ENCODE measurements around the gene EIF3B.

EIF3B gene

GRCh38 chr7:2350055-2350454 is 4.6 kb upstream of the EIF3B start:
- no peak for DNase-seq (ENCODE audit: insufficient read length, low spot score)
- FAIRE-seq = no peak
- no peak for TF ChIP-seq TAF1 (IDR thresholded peaks at IDR 0.05; ENCODE audit: low read depth, low read length)
- no peak for TF ChIP-seq POLR2AphosphoS5 (IDR thresholded peaks at IDR 0.05; ENCODE audit: low read depth, low read length)
- TF ChIP-seq SPI1 (IDR thresholded peaks at IDR 0.05; ENCODE audit: low read depth, low read length) = no peak
- TF ChIP-seq POU2F2 (IDR thresholded peaks at IDR 0.05; ENCODE audit: low read depth, low read length) = no peak
- TF ChIP-seq PAX5 (IDR thresholded peaks at IDR 0.05; ENCODE audit: insufficient read depth, low read length, severe bottlenecking) = no peak
- TF ChIP-seq POLR2A (IDR thresholded peaks at IDR 0.05; ENCODE audit: low read depth, low read length) = no peak

GRCh38 chr7:2350861-2351260 is 3.8 kb upstream of the EIF3B start:
- DNase-seq (ENCODE audit: insufficient read length, low spot score) = no peak
- TF ChIP-seq SPI1 (IDR thresholded peaks at IDR 0.05; ENCODE audit: low read depth, low read length) = no peak
- TF ChIP-seq POLR2A (IDR thresholded peaks at IDR 0.05; ENCODE audit: low read depth, low read length) = no peak
- TF ChIP-seq PAX5 (IDR thresholded peaks at IDR 0.05; ENCODE audit: insufficient read depth, low read length, severe bottlenecking) = no peak
- TF ChIP-seq POLR2AphosphoS5 (IDR thresholded peaks at IDR 0.05; ENCODE audit: low read depth, low read length) = no peak
- no peak for TF ChIP-seq POU2F2 (IDR thresholded peaks at IDR 0.05; ENCODE audit: low read depth, low read length)
- TF ChIP-seq TAF1 (IDR thresholded peaks at IDR 0.05; ENCODE audit: low read depth, low read length) = no peak
- no peak for FAIRE-seq

GRCh38 chr7:2353113-2353935 is 1.3 kb upstream of the EIF3B start:
- TF ChIP-seq POLR2A (IDR thresholded peaks at IDR 0.05; ENCODE audit: low read depth, low read length) = no peak
- no peak for TF ChIP-seq SPI1 (IDR thresholded peaks at IDR 0.05; ENCODE audit: low read depth, low read length)
- TF ChIP-seq POU2F2 (IDR thresholded peaks at IDR 0.05; ENCODE audit: low read depth, low read length) = no peak
- no peak for TF ChIP-seq POLR2AphosphoS5 (IDR thresholded peaks at IDR 0.05; ENCODE audit: low read depth, low read length)
- no peak for TF ChIP-seq PAX5 (IDR thresholded peaks at IDR 0.05; ENCODE audit: insufficient read depth, low read length, severe bottlenecking)
- TF ChIP-seq TAF1 (IDR thresholded peaks at IDR 0.05; ENCODE audit: low read depth, low read length) = no peak
- FAIRE-seq (no peak), DNase-seq (ENCODE audit: insufficient read length, low spot score) (no peak)

- TF ChIP-seq PAX5 (IDR thresholded peaks at IDR 0.05; ENCODE audit: insufficient read depth, low read length, severe bottlenecking) (no peak), POLR2AphosphoS5 (IDR thresholded peaks at IDR 0.05; ENCODE audit: low read depth, low read length) (peak; percentile 87), POU2F2 (IDR thresholded peaks at IDR 0.05; ENCODE audit: low read depth, low read length) (peak; percentile 59; the same call in 1 of the 2 replicates), TAF1 (IDR thresholded peaks at IDR 0.05; ENCODE audit: low read depth, low read length) (peak; percentile 49; the same call in 1 of the 2 replicates), POLR2A (IDR thresholded peaks at IDR 0.05; ENCODE audit: low read depth, low read length) (peak; percentile 86)
- DNase-seq (ENCODE audit: insufficient read length, low spot score) (peak; percentile 88), FAIRE-seq (peak; percentile 75)
These were observed 766 bp upstream of the EIF3B start for GRCh38 chr7:2353936-2354185.

- FAIRE-seq (no peak), DNase-seq (ENCODE audit: insufficient read length, low spot score) (no peak)
- TF ChIP-seq POLR2A (IDR thresholded peaks at IDR 0.05; ENCODE audit: low read depth, low read length) (no peak), PAX5 (IDR thresholded peaks at IDR 0.05; ENCODE audit: insufficient read depth, low read length, severe bottlenecking) (no peak), POU2F2 (IDR thresholded peaks at IDR 0.05; ENCODE audit: low read depth, low read length) (no peak), TAF1 (IDR thresholded peaks at IDR 0.05; ENCODE audit: low read depth, low read length) (no peak), SPI1 (IDR thresholded peaks at IDR 0.05; ENCODE audit: low read depth, low read length) (no peak), POLR2AphosphoS5 (IDR thresholded peaks at IDR 0.05; ENCODE audit: low read depth, low read length) (no peak)
These were observed 495 bp downstream of the EIF3B start for GRCh38 chr7:2354939-2355704.

GRCh38 chr7:2355705-2356008 is 1.0 kb downstream of the EIF3B start:
- TF ChIP-seq SPI1 (IDR thresholded peaks at IDR 0.05; ENCODE audit: low read depth, low read length) (no peak), TAF1 (IDR thresholded peaks at IDR 0.05; ENCODE audit: low read depth, low read length) (no peak), POU2F2 (IDR thresholded peaks at IDR 0.05; ENCODE audit: low read depth, low read length) (no peak), POLR2AphosphoS5 (IDR thresholded peaks at IDR 0.05; ENCODE audit: low read depth, low read length) (no peak), PAX5 (IDR thresholded peaks at IDR 0.05; ENCODE audit: insufficient read depth, low read length, severe bottlenecking) (no peak), POLR2A (IDR thresholded peaks at IDR 0.05; ENCODE audit: low read depth, low read length) (no peak)
- FAIRE-seq (no peak), DNase-seq (ENCODE audit: insufficient read length, low spot score) (no peak)

- TF ChIP-seq PAX5 (IDR thresholded peaks at IDR 0.05; ENCODE audit: insufficient read depth, low read length, severe bottlenecking) = no peak
- no peak for TF ChIP-seq POLR2A (IDR thresholded peaks at IDR 0.05; ENCODE audit: low read depth, low read length)
- no peak for TF ChIP-seq POU2F2 (IDR thresholded peaks at IDR 0.05; ENCODE audit: low read depth, low read length)
- no peak for TF ChIP-seq SPI1 (IDR thresholded peaks at IDR 0.05; ENCODE audit: low read depth, low read length)
- no peak for TF ChIP-seq POLR2AphosphoS5 (IDR thresholded peaks at IDR 0.05; ENCODE audit: low read depth, low read length)
- no peak for TF ChIP-seq TAF1 (IDR thresholded peaks at IDR 0.05; ENCODE audit: low read depth, low read length)
- DNase-seq (ENCODE audit: insufficient read length, low spot score) (no peak), FAIRE-seq (no peak)
These were observed 2.5 kb downstream of the EIF3B start for GRCh38 chr7:2357165-2357564.

GRCh38 chr7:2357571-2357970 is 2.9 kb downstream of the EIF3B start:
- no peak for FAIRE-seq
- DNase-seq (ENCODE audit: insufficient read length, low spot score) = no peak
- TF ChIP-seq PAX5 (IDR thresholded peaks at IDR 0.05; ENCODE audit: insufficient read depth, low read length, severe bottlenecking) (no peak), POU2F2 (IDR thresholded peaks at IDR 0.05; ENCODE audit: low read depth, low read length) (no peak), POLR2AphosphoS5 (IDR thresholded peaks at IDR 0.05; ENCODE audit: low read depth, low read length) (no peak), SPI1 (IDR thresholded peaks at IDR 0.05; ENCODE audit: low read depth, low read length) (no peak), POLR2A (IDR thresholded peaks at IDR 0.05; ENCODE audit: low read depth, low read length) (no peak), TAF1 (IDR thresholded peaks at IDR 0.05; ENCODE audit: low read depth, low read length) (no peak)

GRCh38 chr7:2358968-2359527 is 4.4 kb downstream of the EIF3B start:
- FAIRE-seq = no peak
- DNase-seq (ENCODE audit: insufficient read length, low spot score) = no peak
- TF ChIP-seq POLR2A (IDR thresholded peaks at IDR 0.05; ENCODE audit: low read depth, low read length) (no peak), PAX5 (IDR thresholded peaks at IDR 0.05; ENCODE audit: insufficient read depth, low read length, severe bottlenecking) (no peak), TAF1 (IDR thresholded peaks at IDR 0.05; ENCODE audit: low read depth, low read length) (no peak), POLR2AphosphoS5 (IDR thresholded peaks at IDR 0.05; ENCODE audit: low read depth, low read length) (no peak), SPI1 (IDR thresholded peaks at IDR 0.05; ENCODE audit: low read depth, low read length) (no peak)
